HepG2 (cell line): ENCODE measurements around the gene PRDM10.

Experiments
- ATF6 ChIP-seq: sonication (generic); formaldehyde crosslinking; conservative IDR thresholded peaks from 2 replicates; pipeline ENCODE4 v1.4.0; 2020; ENCODE audit warnings: missing genetic modification reagents
- CBX1 ChIP-seq: IDR thresholded peaks from one replicate; pipeline ENCODE4 v1.6.1; 2016; ENCODE audit warnings: antibody characterized with exemption, low read depth
- FOXM1 ChIP-seq: sonication (generic); formaldehyde crosslinking; IDR thresholded peaks from 2 replicates; pipeline ENCODE4 v1.5.0; 2020; ENCODE audit warnings: missing genetic modification reagents
- HOXA7 ChIP-seq: sonication (generic); formaldehyde crosslinking; IDR thresholded peaks from 2 replicates; pipeline ENCODE4 v1.8.1; 2022; ENCODE audit warnings: mild to moderate bottlenecking, missing genetic modification reagents, moderate library complexity
- ZMYM4 ChIP-seq: sonication (generic); formaldehyde crosslinking; IDR thresholded peaks from 2 replicates; pipeline ENCODE4 v1.8.1; 2023; ENCODE audit warnings: mild to moderate bottlenecking, missing genetic modification reagents
- ZNF143 ChIP-seq: sonication (generic); formaldehyde crosslinking; IDR thresholded peaks from 2 replicates; pipeline ENCODE4 v1.4.0; 2020; ENCODE audit warnings: missing genetic modification reagents
- ZNF407 ChIP-seq: sonication (generic); formaldehyde crosslinking; IDR thresholded peaks from one replicate; pipeline ENCODE4 v1.5.1; 2020; ENCODE audit warnings: mild to moderate bottlenecking, missing genetic modification reagents; ENCODE audit errors: not compliant biosample characterization
- ZNF468 ChIP-seq: sonication (generic); formaldehyde crosslinking; IDR thresholded peaks from 2 replicates; pipeline ENCODE4 v1.8.0; 2022; ENCODE audit warnings: mild to moderate bottlenecking, moderate library complexity, missing genetic modification reagents
- ZNF572 ChIP-seq: sonication (generic); formaldehyde crosslinking; IDR thresholded peaks from 2 replicates; pipeline ENCODE4 v1.5.1; 2020; ENCODE audit warnings: mild to moderate bottlenecking, missing genetic modification reagents
- TF ChIP-seq, protein P1 (sequence below): sonication (generic); formaldehyde crosslinking; IDR thresholded peaks from 2 replicates; pipeline ENCODE4 v1.5.0; 2020; ENCODE audit warnings: mild to moderate bottlenecking, missing genetic modification reagents, moderate library complexity
- TF ChIP-seq, protein P2 (sequence below): sonication (generic); formaldehyde crosslinking; IDR thresholded peaks from 2 replicates; pipeline ENCODE4 v1.5.0; 2020; ENCODE audit warnings: missing genetic modification reagents
- TF ChIP-seq, protein P3 (sequence below): sonication (generic); formaldehyde crosslinking; IDR thresholded peaks from 2 replicates; pipeline ENCODE4 v1.4.0; 2020; ENCODE audit warnings: mild to moderate bottlenecking, missing genetic modification reagents

DNA sequence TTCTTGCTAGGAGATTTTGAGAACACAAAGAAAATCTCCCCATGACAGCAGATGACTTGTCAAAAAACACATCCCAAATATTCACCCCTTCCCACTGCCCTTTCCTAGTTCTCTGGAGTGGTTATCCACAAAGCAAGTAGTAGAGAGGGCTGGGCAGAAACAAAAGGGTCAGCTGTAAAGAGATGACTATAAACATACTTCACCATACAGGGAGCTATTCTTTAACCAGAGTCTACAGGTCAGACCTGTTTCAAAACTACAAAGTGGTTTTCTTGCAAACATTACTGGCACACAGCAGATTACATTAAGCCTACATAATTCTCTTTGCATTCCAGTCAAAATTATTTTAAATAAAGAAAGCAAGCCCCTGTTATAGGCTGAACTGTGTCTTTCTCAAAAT, 59.6 kb downstream of the PRDM10 start:
- TF ChIP-seq ZMYM4 (CRISPR knock-in tag): no peak
- no peak for TF ChIP-seq CBX1
- no peak for TF ChIP-seq ATF6 (CRISPR knock-in tag)
- no peak for TF ChIP-seq ZNF407 (CRISPR knock-in tag)
- no peak for TF ChIP-seq ZNF143
- TF ChIP-seq, protein P1, sequence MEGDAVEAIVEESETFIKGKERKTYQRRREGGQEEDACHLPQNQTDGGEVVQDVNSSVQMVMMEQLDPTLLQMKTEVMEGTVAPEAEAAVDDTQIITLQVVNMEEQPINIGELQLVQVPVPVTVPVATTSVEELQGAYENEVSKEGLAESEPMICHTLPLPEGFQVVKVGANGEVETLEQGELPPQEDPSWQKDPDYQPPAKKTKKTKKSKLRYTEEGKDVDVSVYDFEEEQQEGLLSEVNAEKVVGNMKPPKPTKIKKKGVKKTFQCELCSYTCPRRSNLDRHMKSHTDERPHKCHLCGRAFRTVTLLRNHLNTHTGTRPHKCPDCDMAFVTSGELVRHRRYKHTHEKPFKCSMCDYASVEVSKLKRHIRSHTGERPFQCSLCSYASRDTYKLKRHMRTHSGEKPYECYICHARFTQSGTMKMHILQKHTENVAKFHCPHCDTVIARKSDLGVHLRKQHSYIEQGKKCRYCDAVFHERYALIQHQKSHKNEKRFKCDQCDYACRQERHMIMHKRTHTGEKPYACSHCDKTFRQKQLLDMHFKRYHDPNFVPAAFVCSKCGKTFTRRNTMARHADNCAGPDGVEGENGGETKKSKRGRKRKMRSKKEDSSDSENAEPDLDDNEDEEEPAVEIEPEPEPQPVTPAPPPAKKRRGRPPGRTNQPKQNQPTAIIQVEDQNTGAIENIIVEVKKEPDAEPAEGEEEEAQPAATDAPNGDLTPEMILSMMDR (CRISPR knock-in tag): no peak
- TF ChIP-seq, protein P2, sequence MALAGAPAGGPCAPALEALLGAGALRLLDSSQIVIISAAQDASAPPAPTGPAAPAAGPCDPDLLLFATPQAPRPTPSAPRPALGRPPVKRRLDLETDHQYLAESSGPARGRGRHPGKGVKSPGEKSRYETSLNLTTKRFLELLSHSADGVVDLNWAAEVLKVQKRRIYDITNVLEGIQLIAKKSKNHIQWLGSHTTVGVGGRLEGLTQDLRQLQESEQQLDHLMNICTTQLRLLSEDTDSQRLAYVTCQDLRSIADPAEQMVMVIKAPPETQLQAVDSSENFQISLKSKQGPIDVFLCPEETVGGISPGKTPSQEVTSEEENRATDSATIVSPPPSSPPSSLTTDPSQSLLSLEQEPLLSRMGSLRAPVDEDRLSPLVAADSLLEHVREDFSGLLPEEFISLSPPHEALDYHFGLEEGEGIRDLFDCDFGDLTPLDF (CRISPR knock-in tag): no peak
- no peak for TF ChIP-seq ZNF572 (CRISPR knock-in tag)
- no peak for TF ChIP-seq FOXM1 (CRISPR knock-in tag)
- no peak for TF ChIP-seq ZNF468 (CRISPR knock-in tag)
- TF ChIP-seq, protein P3, sequence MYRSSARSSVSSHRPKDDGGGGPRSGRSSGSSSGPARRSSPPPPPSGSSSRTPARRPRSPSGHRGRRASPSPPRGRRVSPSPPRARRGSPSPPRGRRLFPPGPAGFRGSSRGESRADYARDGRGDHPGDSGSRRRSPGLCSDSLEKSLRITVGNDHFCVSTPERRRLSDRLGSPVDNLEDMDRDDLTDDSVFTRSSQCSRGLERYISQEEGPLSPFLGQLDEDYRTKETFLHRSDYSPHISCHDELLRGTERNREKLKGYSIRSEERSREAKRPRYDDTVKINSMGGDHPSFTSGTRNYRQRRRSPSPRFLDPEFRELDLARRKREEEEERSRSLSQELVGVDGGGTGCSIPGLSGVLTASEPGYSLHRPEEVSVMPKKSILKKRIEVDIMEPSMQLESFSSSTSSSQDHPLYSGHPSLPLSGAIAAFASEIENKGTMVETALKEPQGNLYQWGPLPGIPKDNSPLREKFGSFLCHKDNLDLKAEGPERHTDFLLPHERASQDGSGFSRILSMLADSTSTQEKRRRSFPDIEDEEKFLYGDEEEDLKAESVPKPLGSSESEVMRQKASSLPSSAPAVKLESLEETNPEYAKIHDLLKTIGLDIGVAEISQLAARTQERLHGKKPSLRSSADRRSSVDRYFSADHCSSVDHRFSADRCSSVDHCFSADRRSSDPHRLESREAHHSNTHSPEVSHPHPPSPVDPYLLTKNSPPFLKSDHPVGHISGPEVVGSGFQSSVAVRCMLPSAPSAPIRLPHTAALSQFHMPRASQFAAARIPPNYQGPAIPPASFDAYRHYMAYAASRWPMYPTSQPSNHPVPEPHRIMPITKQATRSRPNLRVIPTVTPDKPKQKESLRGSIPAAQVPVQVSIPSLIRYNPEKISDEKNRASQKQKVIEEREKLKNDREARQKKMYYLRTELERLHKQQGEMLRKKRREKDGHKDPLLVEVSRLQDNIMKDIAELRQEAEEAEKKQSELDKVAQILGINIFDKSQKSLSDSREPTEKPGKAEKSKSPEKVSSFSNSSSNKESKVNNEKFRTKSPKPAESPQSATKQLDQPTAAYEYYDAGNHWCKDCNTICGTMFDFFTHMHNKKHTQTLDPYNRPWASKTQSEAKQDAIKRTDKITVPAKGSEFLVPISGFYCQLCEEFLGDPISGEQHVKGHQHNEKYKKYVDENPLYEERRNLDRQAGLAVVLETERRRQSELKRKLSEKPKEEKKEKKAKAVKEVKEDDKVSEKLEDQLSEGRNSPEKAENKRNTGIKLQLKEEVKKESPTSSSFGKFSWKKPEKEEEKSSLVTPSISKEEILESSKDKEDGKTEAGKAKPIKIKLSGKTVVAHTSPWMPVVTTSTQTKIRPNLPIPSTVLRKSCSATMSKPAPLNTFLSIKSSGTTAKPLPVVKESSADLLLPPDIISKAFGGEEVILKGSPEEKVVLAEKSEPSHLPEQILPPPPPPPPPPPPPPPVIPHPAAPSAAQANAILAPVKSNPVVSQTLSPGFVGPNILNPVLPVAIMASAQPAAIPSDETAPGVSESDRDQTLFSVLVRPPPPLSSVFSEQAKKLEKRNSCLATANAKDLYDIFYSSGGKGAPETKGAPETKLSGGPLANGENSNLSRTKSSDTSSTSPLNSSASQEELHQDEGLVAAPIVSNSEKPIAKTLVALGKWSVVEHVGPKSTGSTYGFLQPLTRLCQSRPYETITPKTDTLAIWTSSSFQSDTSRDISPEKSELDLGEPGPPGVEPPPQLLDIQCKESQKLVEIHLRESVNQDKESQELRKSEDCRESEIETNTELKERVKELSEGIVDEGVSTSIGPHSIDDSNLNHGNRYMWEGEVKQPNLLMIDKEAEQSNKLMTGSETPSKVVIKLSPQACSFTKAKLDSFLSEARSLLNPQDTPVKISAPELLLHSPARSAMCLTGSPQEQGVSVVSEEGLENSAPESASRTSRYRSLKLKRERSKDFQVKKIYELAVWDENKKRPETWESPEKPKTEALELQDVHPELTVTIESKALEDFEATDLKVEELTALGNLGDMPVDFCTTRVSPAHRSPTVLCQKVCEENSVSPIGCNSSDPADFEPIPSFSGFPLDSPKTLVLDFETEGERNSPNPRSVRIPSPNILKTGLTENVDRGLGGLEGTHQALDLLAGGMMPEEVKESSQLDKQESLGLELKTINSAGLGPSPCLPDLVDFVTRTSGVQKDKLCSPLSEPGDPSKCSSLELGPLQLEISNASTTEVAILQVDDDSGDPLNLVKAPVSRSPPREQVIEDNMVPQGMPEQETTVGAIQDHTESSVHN (CRISPR knock-in tag): no peak
- TF ChIP-seq HOXA7 (CRISPR knock-in tag): no peak
